ENCODE measurements around the gene BMP8A.

DNA sequence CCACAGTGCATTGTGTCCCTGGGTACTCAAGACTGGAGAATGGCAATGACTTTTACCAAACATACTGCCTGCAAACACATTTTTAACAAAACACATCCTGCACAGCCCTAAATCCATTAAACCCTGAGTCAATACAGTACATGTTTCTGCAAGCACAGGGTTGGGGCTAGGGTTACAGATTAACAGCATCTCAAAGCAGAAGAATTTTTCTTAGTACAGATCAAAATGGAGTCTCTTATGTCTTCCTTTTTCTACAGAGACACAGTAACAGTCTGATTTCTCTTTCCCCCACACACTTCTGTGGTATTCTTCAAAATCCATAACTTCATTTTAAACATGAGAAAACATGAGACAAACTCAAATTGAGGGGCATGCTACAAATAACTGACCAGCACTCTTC is 13.9 kb downstream of the BMP8A start:
- TF ChIP-seq CTCF (IDR thresholded peaks at IDR 0.05) (no peak), POLR2A (IDR thresholded peaks at IDR 0.05) (no peak)
